WERI-Rb-1 (cell line): ENCODE measurements around the gene UBE3C.
"Not testable (repeated sequence)": the region's sequence is repeated elsewhere in the genome, so short reads cannot be mapped to it uniquely, and the experiment has no call there.

Experiments
- DNase-seq: peaks from one replicate; pipeline ENCODE4 v3.0.0-alpha.2; 2020
- H3K27ac ChIP-seq: fragments of 250-450 bp; sonication (Bioruptor Pico); 2 replicates; pipeline ENCODE4 v1.5.1; 2020; ENCODE audit warnings: mild to moderate bottlenecking, moderate library complexity
- H3K27me3 ChIP-seq: fragments of 250-450 bp; sonication (Bioruptor Pico); 2 replicates; pipeline ENCODE4 v1.5.1; 2021; ENCODE audit warnings: mild to moderate bottlenecking, low read depth, moderate library complexity; ENCODE audit not compliant: insufficient read depth, severe bottlenecking
- H3K36me3 ChIP-seq: fragments of 250-450 bp; sonication (Bioruptor Pico); 2 replicates; pipeline ENCODE4 v1.5.1; 2020; ENCODE audit warnings: mild to moderate bottlenecking, moderate library complexity
- H3K4me3 ChIP-seq: 2 replicates; pipeline ENCODE4 v1.5.1; 2011; ENCODE audit warnings: low read depth, mild to moderate bottlenecking, control low read depth, low read length
- H3K9me3 ChIP-seq: fragments of 250-450 bp; sonication (Bioruptor Pico); 2 replicates; pipeline ENCODE4 v1.5.1; 2021; ENCODE audit warnings: mild to moderate bottlenecking, moderate library complexity; ENCODE audit not compliant: severe bottlenecking
- CTCF ChIP-seq: IDR thresholded peaks from 2 replicates; pipeline ENCODE4 v1.5.1; 2011; ENCODE audit warnings: low read depth, mild to moderate bottlenecking, control low read depth, inconsistent platforms, low read length

UBE3C gene

GRCh38 chr7:157125376-157126223 lies 13.1 kb upstream of the UBE3C start:
- Histone ChIP-seq H3K27me3 (no peaks in the 10 kb centered on the region), H3K36me3 (no peaks in the 10 kb centered on the region), H3K27ac (no peak overlapping the region), H3K4me3 (no peak overlapping the region), H3K9me3 (no peaks in the 10 kb centered on the region)
- no peak for DNase-seq
- TF ChIP-seq CTCF: no peak

GRCh38 chr7:157126921-157127320 lies 11.8 kb upstream of the UBE3C start:
- no peak for DNase-seq
- no peak overlapping the region for H3K4me3 ChIP-seq
- no peak overlapping the region for H3K27ac ChIP-seq
- no peak for TF ChIP-seq CTCF
- no peaks in the 10 kb centered on the region for H3K36me3 ChIP-seq
- no peaks in the 10 kb centered on the region for H3K27me3 ChIP-seq
- H3K9me3 ChIP-seq: no peaks in the 10 kb centered on the region

- Histone ChIP-seq H3K27me3 (no peaks in the 10 kb centered on the region), H3K9me3 (no peaks in the 10 kb centered on the region), H3K36me3 (no peaks in the 10 kb centered on the region), H3K27ac (no peak overlapping the region), H3K4me3 (no peak overlapping the region)
- TF ChIP-seq CTCF: 0 out of 2 replicates have a peak, but pooled peaks have one; percentile 6
- no peak for DNase-seq
Observed at GRCh38 chr7:157129200-157129599, 9.5 kb upstream of the UBE3C start.

GRCh38 chr7:157129907-157130460 lies 8.7 kb upstream of the UBE3C start:
- TF ChIP-seq CTCF: no peak
- no peaks in the 10 kb centered on the region for H3K9me3 ChIP-seq
- H3K27ac ChIP-seq: no peak overlapping the region
- H3K27me3 ChIP-seq: no peaks in the 10 kb centered on the region
- DNase-seq: no peak
- no peaks in the 10 kb centered on the region for H3K36me3 ChIP-seq
- no peak overlapping the region for H3K4me3 ChIP-seq

- not testable (repeated sequence) for H3K9me3 ChIP-seq
Observed at GRCh38 chr7:157130849-157131248, 7.9 kb upstream of the UBE3C start.

GRCh38 chr7:157132796-157133195 lies 5.9 kb upstream of the UBE3C start:
- TF ChIP-seq CTCF: no peak
- Histone ChIP-seq H3K27me3 (no peaks in the 10 kb centered on the region), H3K4me3 (no peak overlapping the region), H3K9me3 (no peaks in the 10 kb centered on the region), H3K27ac (no peak overlapping the region), H3K36me3 (no peaks in the 10 kb centered on the region)
- DNase-seq: no peak

More at GRCh38 chr7:157130849-157131248, 7.9 kb upstream of the UBE3C start:
- H3K36me3 ChIP-seq, H3K27ac ChIP-seq, H3K27me3 ChIP-seq, H3K4me3 ChIP-seq, DNase-seq: not testable (repeated sequence)
